ENCODE results near the gene DDX24.

DDX24 gene

GRCh38 chr14:94029265-94029664 is 51.7 kb downstream of the DDX24 start:
- peak; percentile 62 for DNase-seq

GRCh38 chr14:94028450-94028826 is 52.6 kb downstream of the DDX24 start:
- DNase-seq, result no peak

- no peak for DNase-seq
These were observed 53.2 kb downstream of the DDX24 start for GRCh38 chr14:94027566-94028449.

- DNase-seq, result no peak
These were observed 54.0 kb downstream of the DDX24 start for GRCh38 chr14:94026889-94027469.

- peak; percentile 98 for DNase-seq
These were observed 54.7 kb downstream of the DDX24 start, which contains the start of gene OTUB2 for GRCh38 chr14:94026173-94026888. Gene OTUB2 (plus strand): TSS chr14:94026340. CDS start chr14:94026538, 198 bp downstream.

GRCh38 chr14:94025720-94026119 is 55.3 kb downstream of the DDX24 start:
- no peak for DNase-seq

- no peak for DNase-seq
These were observed 56.5 kb downstream of the DDX24 start for GRCh38 chr14:94024549-94024948.

GRCh38 chr14:94022532-94023411 is 58.2 kb downstream of the DDX24 start:
- peak; percentile 25 for DNase-seq

GRCh38 chr14:94021416-94022157 is 59.4 kb downstream of the DDX24 start:
- peak; percentile 61 for DNase-seq

GRCh38 chr14:94021001-94021400 is 60.0 kb downstream of the DDX24 start:
- DNase-seq, result peak; percentile 86

- DNase-seq, result no peak
These were observed 60.7 kb downstream of the DDX24 start for GRCh38 chr14:94020267-94020666.

GRCh38 chr14:94019329-94019728 is 61.7 kb downstream of the DDX24 start:
- DNase-seq, result no peak

GRCh38 chr14:94018308-94018707 is 62.7 kb downstream of the DDX24 start:
- DNase-seq, result no peak

GRCh38 chr14:94016446-94016976 is 64.5 kb downstream of the DDX24 start:
- DNase-seq, result no peak

- DNase-seq, result no peak
These were observed 65.8 kb downstream of the DDX24 start for GRCh38 chr14:94015223-94015622.

- DNase-seq, result no peak
These were observed 66.6 kb downstream of the DDX24 start for GRCh38 chr14:94014382-94014781.

- no peak for DNase-seq
These were observed 69.2 kb downstream of the DDX24 start for GRCh38 chr14:94011795-94012194.

- DNase-seq, result no peak
These were observed 70.4 kb downstream of the DDX24 start for GRCh38 chr14:94010625-94011024.

- DNase-seq, result no peak
These were observed 71.2 kb downstream of the DDX24 start for GRCh38 chr14:94009767-94010166.

GRCh38 chr14:94008234-94008633 is 72.8 kb downstream of the DDX24 start:
- DNase-seq, result no peak

GRCh38 chr14:94005324-94006073 is 75.5 kb downstream of the DDX24 start:
- peak; percentile 28 for DNase-seq
